ENCODE data around the gene DCAF5. TPM values are rescaled to one million over a fixed set of nuclear protein-coding genes. Genes with fewer than 3 reads are reported as not detected.
A peak's percentile ranks its signal among the peaks of the same experiment; 100 is the strongest.
"Not testable (repeated sequence)": the region's sequence is repeated elsewhere in the genome, so short reads cannot be mapped to it uniquely, and the experiment has no call there.

DCAF5 gene
- total RNA-seq, 1 experiment from 2014 or later: 16.9 TPM

- DNase-seq (ENCODE audit: low spot score): no peak
These were observed 108.6 kb downstream of the DCAF5 start for GRCh38 chr14:69044296-69044695.

DNA sequence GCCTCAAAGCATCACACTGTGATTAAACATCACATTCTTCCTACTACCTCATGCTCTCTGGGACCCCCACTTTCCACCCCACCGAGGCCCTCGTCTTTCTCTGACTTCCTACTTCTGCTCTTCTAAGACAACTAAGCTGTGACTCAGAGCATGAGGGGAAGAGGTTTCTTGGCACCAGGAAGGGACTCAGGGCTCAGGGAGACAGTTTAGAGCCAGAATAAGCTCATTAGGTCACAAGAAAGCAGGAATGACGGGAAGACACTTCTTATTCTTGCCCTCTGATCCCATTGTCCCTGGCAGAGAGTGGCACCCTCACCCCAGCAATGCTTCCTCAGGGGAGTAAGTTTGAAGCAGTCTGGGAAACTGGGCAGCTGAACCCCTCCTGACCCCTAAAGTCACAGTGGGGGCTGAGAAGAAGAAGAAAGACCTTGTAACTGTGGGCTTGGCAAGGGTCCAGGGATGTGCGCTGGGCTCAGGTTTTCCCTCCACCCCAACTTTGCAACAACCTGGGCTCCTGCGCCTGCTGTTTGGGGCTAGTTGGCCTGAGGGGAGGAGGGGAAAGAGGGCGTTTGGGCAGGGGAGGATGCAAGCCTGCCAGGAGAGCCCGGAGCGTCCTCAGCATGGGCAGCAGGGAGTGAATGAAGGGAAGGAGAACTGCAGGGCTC, 109.2 kb downstream of the DCAF5 start:
- DNase-seq (ENCODE audit: low spot score): no peak

DNA sequence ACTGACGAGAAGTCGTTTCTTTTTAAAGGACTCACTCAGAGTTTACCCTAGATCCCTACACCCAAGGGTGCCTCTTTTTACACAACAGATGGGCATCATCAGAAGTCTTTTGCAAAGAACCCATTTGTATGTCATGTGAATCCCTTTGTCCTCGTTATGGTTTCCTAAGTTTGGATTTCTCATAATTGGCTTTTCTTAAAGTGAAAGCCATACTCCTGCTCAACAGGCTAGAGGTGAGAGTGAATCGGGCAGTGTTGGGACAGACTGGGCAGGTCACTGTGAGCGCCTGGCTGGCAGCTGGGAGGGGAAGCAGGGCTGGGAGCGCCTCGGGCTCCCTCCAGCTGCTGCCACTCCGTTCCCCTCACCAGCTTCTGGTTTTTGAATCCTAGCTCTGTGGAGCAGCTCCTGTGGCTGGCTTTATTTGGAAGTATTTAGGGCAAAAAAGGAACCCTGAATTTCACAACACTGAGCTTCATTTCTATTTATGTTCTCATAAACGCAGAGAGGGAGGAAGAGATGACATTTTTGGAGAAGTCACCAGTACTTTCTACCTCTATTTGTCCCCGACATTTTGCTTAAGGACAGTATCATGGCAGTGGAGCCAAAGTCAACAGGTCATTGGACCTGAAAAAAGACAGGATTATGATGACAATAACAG, 110.0 kb downstream of the DCAF5 start:
- DNase-seq (ENCODE audit: low spot score): no peak

DNA sequence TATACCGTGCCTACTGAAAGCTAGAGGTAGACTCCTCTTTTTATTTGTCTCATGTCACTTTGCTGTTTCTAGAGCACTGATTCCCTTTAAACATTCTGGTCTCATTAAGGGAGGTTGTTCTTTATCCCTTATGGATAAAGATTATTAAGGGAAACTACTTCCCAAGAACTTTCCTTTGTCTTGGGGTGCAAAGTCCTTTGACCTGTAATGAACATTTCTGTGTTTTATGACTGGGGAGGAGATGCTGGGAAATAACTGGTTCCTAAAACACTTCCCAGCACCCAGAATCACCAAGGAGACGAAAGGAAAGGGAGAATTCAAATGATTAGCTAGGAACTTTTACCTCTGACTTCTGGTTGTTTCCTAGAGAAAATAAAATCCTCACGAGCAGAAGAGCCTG, 110.6 kb downstream of the DCAF5 start:
- DNase-seq (ENCODE audit: low spot score): no peak

DNA sequence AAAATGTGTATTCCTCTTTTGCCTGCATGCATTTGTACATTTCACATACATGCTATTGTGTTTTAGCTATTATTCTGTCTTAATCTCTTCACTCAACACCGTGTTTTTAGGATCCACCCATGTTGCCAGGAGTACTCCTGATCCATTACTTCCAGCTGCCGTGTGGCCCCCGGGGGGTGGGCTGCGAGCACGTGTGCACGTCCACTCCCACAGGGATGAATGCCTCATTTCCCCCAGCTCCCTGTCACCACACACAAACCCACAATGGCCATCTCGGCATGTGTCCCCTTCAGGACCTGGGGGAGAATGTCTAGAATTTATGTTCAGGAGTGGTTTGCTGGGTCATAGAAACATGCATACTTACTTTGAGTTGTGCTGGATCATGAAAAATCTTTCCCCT, 111.1 kb downstream of the DCAF5 start:
- DNase-seq (ENCODE audit: low spot score): no peak

- DNase-seq (ENCODE audit: low spot score): no peak
These were observed 112.6 kb downstream of the DCAF5 start for GRCh38 chr14:69040353-69040752.

DNA sequence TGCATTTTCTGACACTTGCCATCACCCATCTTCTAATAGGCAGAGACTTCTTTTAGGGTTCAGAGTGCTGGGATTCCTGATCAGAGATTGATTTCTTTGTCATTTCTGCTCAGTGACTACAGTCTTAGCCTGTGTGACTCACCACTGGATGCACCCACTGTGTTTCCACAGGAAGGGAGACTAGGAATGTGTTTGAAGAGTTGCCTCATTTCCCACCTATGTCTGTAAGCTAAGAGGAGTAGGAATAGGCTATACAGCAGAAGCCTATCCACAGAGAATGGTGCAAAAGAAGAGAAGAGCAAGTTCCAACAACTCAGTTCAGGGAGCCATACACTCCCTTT, 113.7 kb downstream of the DCAF5 start:
- DNase-seq (ENCODE audit: low spot score): no peak

DNA sequence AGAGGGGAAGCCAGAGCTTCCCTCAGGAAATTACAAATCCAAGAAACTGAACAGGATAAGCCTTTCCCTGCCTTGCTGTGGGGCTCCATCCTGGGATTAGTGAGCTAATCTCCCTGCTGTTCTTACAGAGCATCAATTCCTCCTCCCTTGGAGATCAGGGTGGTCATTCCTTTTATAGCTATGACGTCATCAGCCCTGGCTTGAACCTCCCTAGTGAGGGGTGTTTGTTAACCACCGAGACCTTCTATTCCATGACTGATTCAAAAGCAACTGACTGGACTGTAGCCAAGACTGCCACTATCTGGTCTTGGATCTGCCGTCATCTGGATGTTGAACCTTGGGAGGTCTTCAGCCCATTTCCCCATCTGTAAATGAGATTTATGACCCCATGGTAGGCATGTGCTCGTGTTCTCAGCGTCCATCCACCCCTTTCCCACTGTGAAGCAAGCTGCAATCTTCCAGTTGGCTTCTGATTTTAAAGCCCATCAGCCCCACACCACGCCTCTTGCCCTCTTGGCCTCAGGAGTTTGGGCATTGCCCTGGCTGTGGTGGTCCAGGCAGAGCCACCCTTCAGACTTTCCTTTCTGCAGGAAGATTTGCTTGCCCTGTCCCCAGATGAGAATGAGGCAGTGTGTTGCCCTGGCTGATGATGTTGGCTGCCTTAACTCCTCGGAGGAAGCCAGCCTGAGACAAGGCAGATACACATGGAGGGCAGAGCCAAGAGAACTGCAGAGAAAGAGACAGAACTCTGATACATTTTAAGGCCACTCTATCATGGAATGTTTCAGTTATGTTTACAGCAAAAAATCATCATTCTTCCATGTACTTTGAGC, 114.2 kb downstream of the DCAF5 start:
- peak; percentile 19 for DNase-seq (ENCODE audit: low spot score)

GRCh38 chr14:69037790-69038454, 115.0 kb downstream of the DCAF5 start:
- peak; percentile 20 for DNase-seq (ENCODE audit: low spot score)

- no peak for DNase-seq (ENCODE audit: low spot score)
These were observed 116.0 kb downstream of the DCAF5 start for GRCh38 chr14:69036757-69037506.

DNA sequence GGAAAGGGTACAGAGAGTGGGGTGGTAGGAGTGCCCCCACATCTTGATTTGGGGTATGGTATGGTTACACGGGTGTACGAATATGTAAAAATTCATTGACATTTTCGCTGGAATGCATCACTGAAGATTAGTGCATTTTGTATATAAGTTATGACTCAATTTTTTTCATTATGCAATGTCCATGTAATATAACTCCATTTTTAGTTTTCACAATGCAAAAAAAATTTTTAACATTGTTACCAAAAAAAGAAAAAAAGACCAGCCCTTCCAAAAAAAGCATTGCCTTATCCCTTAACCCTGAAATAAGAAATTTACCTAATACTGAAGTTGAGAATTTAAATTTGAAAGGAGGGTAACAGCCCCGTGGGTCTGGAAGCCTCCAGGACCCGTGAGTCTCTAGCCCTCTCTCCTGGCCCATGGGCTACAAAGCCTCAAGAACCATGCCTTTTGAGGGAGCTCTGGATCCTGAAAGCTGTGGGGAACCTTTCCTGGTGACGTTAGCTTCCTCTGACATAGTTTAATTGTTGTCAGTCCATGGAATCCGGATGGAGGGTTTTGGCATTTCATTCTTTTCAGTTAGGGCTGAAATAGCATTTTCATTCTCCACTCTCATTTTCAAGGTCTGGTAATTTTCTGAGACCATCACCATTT, 118.2 kb downstream of the DCAF5 start:
- DNase-seq (ENCODE audit: low spot score): no peak

DNA sequence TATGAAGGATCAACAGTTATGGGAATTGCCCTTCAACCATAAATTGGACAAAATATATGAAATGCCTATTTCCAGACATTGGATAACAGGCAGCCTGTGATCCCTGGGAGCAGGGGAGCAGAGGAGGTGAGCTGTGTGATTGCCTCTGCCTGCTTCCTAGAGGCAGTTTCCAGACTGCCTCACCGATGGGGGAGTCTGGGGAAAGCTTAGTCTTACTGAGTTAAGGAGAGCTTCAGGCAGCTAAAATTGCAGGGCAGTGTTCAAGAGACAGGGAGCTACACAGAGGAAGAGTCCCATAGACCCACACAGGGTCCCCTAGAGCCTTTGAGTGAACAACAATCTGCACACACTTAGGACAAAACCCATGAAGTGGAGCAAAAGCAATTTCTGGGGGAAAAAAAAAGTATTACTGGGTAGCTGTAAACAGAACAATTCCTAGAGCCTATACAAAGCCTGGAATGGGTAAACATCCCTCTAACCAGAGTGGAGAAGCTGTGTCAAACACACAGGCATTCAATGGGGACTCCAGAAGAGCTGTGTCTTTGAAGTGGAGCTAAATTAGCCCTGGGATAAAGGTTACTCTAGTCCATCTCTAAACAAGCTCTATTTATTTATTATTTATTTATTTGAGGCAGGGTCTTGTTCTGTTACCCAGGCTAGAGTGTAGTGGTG, 125.5 kb downstream of the DCAF5 start:
- no peak for DNase-seq (ENCODE audit: low spot score)

- DNase-seq (ENCODE audit: low spot score): no peak
These were observed 129.9 kb downstream of the DCAF5 start for GRCh38 chr14:69023035-69023434.

DNA sequence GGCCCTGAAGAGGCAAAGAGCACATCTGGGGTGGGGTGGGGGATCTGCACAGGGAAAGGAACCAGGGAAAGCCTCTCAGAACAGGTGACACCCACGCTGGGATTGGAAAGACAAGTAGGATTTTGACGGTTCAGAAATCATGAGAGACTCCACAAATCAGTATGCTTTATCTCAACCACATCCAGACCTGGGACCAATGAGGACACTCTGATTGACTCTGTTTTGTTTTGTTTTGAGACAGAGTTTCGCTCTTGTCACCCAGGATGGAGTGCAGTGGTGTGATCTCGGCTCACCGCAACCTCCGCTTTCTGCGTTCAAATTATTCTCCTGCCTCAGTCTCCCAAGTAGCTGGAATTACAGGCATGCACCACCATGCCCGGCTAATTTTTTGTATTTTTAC, 130.8 kb downstream of the DCAF5 start:
- DNase-seq (ENCODE audit: low spot score): not testable (repeated sequence)

DNA sequence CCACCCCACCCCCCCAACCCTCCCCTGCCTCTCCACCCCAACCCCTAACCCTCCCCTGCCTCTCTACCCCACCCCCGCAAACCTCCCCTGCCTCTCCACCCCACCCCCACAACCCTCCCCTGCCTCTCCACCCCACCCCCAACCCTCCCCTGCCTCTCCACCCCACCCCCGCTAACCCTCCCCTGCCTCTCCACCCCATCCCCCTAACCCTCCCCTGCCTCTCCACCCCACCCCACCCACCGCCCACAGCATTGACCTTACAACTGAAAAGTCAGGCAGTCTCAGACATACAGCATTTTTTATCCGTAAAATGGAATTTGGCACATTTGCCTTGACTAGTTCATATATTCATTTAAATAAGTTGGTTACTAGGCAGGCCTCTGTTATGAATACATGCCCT, 135.2 kb downstream of the DCAF5 start:
- DNase-seq (ENCODE audit: low spot score): no peak

GRCh38 chr14:69014829-69015259, 138.1 kb downstream of the DCAF5 start:
- DNase-seq (ENCODE audit: low spot score): no peak

DNA sequence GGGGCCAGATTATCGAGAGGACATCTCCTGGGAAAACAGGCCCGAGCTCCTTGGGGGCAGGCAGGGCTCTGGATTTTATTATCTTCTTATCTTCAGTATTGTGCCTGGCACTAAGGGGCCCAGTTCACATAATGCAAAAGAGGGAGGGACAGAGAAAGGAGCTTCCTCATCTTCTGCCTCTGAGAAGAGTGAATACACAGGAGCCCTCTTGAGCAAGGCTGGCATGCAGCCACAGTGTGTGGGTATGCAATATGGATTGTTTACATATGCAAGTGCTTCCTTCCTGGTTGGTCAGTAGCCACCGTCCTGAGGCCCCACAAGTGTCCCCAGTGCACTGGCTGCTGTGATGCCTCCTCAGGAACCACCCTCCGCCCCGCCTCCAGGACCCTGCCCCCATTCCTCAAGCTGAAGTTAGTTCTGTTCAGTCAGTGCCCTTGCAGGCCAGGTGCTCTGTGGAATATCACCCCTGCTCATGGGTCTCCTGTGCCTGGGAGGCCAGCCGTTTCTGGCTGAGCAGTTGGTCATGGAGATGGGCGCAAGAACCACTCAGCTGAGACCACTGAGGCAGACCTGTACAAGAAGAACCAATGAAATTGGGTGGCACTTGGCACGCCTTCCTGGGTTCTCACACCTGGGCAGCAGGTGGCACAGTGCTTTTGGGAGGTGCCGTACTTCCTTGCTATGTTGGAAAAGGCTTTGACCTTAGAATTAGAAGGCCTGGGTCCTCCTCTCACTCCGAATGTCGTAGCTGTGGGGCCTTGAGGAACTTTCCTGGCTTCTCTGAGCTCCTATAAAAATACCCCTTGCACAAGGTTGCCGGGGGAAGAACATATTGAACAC, 138.8 kb downstream of the DCAF5 start:
- peak; percentile 68 for DNase-seq (ENCODE audit: low spot score)

DNA sequence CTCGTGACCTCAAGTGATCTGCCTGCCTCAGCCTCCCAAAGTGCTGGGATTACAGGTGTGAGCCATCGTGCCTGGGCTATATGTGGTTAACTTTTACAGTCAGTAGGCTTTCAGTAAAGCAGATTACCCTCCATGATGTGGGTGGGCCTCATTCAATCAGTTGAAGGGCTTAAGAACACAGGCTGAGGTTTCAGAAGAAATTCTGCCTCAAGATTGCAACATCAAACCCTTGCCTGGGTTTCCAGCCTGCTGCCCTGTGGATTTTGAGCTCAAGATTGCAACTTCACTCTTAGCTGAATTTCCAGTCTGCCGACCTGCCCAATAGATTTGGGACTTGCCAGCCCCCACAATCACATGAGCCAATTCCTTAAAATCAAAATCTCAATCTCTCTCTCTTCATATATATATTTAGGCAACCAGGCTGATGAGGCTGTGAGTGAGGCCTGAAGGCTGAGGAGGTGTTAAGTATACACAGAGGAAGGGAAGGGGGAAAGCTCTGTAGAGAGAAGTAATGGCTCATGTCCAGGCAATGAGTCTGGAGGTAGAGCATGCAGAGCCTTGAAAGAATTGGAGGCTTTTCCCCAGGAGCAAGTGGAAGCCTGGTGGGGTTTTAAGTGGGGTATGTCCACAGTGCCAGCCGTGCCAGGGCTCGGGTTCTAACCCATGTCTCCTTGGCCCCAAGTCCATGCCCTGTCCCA, 140.5 kb downstream of the DCAF5 start:
- DNase-seq (ENCODE audit: low spot score): no peak

GRCh38 chr14:69010648-69011047, 142.3 kb downstream of the DCAF5 start:
- no peak for DNase-seq (ENCODE audit: low spot score)

All from H4 (cell line).